Measurements from ENCODE around the gene UNK.
A peak's percentile ranks its signal among the peaks of the same experiment; 100 is the strongest.

UNK gene

GRCh38 chr17:75838410-75838809, 53.8 kb downstream of the UNK start:
- Histone ChIP-seq H3K4me3 (ENCODE audit: low read depth, low read length) (no peak overlapping the region), H3K27ac (no peak overlapping the region), H3K27me3 (ENCODE audit: insufficient read depth, low read depth, severe bottlenecking) (no peaks in the 10 kb centered on the region), H3K9me3 (ENCODE audit: severe bottlenecking) (no peaks in the 10 kb centered on the region), H3K36me3 (no peaks in the 10 kb centered on the region; the same call in none of the 2 replicates)
- DNase-seq: no peak
- TF ChIP-seq, protein P1, sequence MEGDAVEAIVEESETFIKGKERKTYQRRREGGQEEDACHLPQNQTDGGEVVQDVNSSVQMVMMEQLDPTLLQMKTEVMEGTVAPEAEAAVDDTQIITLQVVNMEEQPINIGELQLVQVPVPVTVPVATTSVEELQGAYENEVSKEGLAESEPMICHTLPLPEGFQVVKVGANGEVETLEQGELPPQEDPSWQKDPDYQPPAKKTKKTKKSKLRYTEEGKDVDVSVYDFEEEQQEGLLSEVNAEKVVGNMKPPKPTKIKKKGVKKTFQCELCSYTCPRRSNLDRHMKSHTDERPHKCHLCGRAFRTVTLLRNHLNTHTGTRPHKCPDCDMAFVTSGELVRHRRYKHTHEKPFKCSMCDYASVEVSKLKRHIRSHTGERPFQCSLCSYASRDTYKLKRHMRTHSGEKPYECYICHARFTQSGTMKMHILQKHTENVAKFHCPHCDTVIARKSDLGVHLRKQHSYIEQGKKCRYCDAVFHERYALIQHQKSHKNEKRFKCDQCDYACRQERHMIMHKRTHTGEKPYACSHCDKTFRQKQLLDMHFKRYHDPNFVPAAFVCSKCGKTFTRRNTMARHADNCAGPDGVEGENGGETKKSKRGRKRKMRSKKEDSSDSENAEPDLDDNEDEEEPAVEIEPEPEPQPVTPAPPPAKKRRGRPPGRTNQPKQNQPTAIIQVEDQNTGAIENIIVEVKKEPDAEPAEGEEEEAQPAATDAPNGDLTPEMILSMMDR (IDR thresholded peaks at IDR 0.05; ENCODE audit: low read depth, low read length): no peak

- no peak for DNase-seq
- Histone ChIP-seq H3K27me3 (ENCODE audit: insufficient read depth, low read depth, severe bottlenecking) (no peaks in the 10 kb centered on the region), H3K27ac (no peak overlapping the region), H3K4me3 (ENCODE audit: low read depth, low read length) (no peak overlapping the region), H3K9me3 (ENCODE audit: severe bottlenecking) (no peaks in the 10 kb centered on the region), H3K36me3 (no peaks in the 10 kb centered on the region; the same call in 1 of the 2 replicates)
- TF ChIP-seq, protein P1 (IDR thresholded peaks at IDR 0.05; ENCODE audit: low read depth, low read length): no peak
Observed at GRCh38 chr17:75839942-75840798, 55.6 kb downstream of the UNK start.

- TF ChIP-seq, protein P1 (IDR thresholded peaks at IDR 0.05; ENCODE audit: low read depth, low read length): no peak
Observed at GRCh38 chr17:75840799-75841164, 56.2 kb downstream of the UNK start.

DNA sequence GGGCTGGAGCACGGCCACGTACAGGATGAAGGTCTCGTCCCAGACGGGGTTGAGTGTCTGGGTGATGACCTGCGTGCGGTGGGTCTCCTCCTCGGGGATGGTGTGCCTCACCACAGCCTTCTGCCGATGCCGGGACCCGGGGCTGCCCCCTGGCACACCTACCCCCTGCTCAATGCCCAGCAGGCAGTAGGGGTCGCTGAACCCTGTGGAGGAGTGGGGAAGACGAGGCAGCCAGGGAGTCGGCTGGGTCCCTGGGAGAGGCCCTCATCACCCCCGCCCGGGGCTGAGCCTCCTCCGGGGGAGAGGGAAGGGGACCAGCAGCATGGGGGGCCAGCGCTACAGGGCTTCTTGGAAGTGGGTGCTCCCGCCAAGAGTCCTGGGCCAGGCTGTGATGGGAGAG, 57.8 kb downstream of the UNK start:
- DNase-seq: no peak
- H3K4me3 ChIP-seq (ENCODE audit: low read depth, low read length): no peak overlapping the region
- peaks cover 20% of the 10 kb centered on the region for H3K36me3 ChIP-seq
- H3K27ac ChIP-seq: no peak overlapping the region
- no peaks in the 10 kb centered on the region for H3K27me3 ChIP-seq (ENCODE audit: insufficient read depth, low read depth, severe bottlenecking)
- TF ChIP-seq, protein P1 (IDR thresholded peaks at IDR 0.05; ENCODE audit: low read depth, low read length): no peak
- H3K9me3 ChIP-seq (ENCODE audit: severe bottlenecking): no peaks in the 10 kb centered on the region

More at GRCh38 chr17:75840799-75841164, 56.2 kb downstream of the UNK start:
- DNase-seq: peak; percentile 53
- Histone ChIP-seq H3K27ac (no peak overlapping the region), H3K36me3 (peaks cover 4% of the 10 kb centered on the region), H3K27me3 (ENCODE audit: insufficient read depth, low read depth, severe bottlenecking) (no peaks in the 10 kb centered on the region), H3K4me3 (ENCODE audit: low read depth, low read length) (no peak overlapping the region), H3K9me3 (ENCODE audit: severe bottlenecking) (no peaks in the 10 kb centered on the region)

DNA sequence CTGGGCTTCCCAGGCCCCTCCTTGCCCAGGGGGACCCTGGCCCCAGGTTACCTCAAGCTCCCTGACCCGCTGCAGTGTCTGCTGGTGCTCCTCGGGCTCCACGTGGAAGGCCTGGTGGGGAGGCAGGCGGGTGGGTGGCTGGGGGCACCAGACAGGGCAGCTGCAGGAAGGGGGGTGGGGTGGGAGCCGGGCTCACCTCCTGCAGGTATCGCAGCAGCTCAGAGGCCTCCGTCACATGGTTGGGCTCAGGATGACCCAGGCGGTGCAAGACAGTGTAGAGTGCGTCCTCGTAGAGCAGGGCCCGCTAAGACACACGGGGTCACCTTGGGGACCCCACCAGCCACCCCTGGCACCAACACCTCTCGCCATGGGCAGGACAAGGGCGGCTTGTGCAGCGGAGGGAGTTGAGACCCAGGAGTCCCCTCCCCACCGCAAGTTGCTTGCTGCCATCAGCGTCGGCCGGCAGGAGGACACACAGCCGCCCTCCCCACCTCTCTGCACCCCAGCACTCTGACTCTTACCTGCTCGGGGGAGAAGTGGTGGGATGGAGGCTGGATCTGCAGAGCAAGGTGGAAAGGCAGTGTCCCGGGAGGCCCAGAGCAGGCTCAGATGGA, 58.5 kb downstream of the UNK start:
- Histone ChIP-seq H3K27me3 (ENCODE audit: insufficient read depth, low read depth, severe bottlenecking) (no peaks in the 10 kb centered on the region), H3K36me3 (peaks cover 27% of the 10 kb centered on the region), H3K9me3 (ENCODE audit: severe bottlenecking) (no peaks in the 10 kb centered on the region), H3K4me3 (ENCODE audit: low read depth, low read length) (no peak overlapping the region), H3K27ac (no peak overlapping the region)
- no peak for DNase-seq
- TF ChIP-seq, protein P1 (IDR thresholded peaks at IDR 0.05; ENCODE audit: low read depth, low read length): no peak

Data from WERI-Rb-1 (cell line).